HEK293 (cell line): Measurements from ENCODE around the gene SLC24A2.

Experiments used
- CTCF ChIA-PET: fragments of 350-600 bp; formaldehyde crosslinking; extraction: SDS; loops from one replicate; lab custom pipeline; 2021; ENCODE audit warnings: antibody characterized with exemption; lab: Yijun Ruan, JAX
- POLR2A ChIA-PET: fragments of 300-600 bp; formaldehyde crosslinking; extraction: SDS; loops from one replicate; lab custom pipeline; 2020; ENCODE audit warnings: antibody characterized with exemption, inconsistent platforms; lab: Yijun Ruan, JAX
- H3K27ac ChIP-seq: fragments of 200-500 bp; sonication (Bioruptor generic); 2 replicates; pipeline ENCODE4 v1.5.1; 2014; ENCODE audit warnings: low read depth, low read length, control low read depth, inconsistent platforms; ENCODE audit errors: extremely low read depth
- H3K36me3 ChIP-seq, 2 experiments: fragments of 200-500 bp in 1 of 2; sonication (Bioruptor generic) in 1 of 2; 1 replicate in 1 of 2; 2 replicates in 1 of 2; pipeline ENCODE4 v1.5.1; 2014 to 2017; ENCODE audit warnings: inconsistent platforms in 2 of 2, low read length in 2 of 2; ENCODE audit not compliant: control insufficient read depth in 2 of 2, insufficient read depth in 1 of 2
- H3K4me1 ChIP-seq: fragments of 200-500 bp; sonication (Bioruptor generic); 2 replicates; pipeline ENCODE4 v1.5.1; 2014; ENCODE audit warnings: mild to moderate bottlenecking, low read length, inconsistent platforms; ENCODE audit not compliant: control insufficient read depth, insufficient read depth
- H3K4me3 ChIP-seq: 2 replicates; pipeline ENCODE4 v1.5.1; 2011; ENCODE audit warnings: low read depth, mild to moderate bottlenecking, control low read depth, low read length, moderate library complexity
- H3K9me3 ChIP-seq: fragments of 200-500 bp; sonication (Bioruptor generic); 2 replicates; pipeline ENCODE4 v1.5.1; 2014; ENCODE audit warnings: low read depth, low read length, inconsistent platforms; ENCODE audit not compliant: control insufficient read depth, insufficient read depth
- BCL6B ChIP-seq: fragments of 450-650 bp; formaldehyde crosslinking; IDR thresholded peaks from 2 replicates; pipeline ENCODE4 v1.5.1; 2017; ENCODE audit warnings: missing biosample characterization, missing genetic modification characterization
- FEZF1 ChIP-seq: fragments of 450-650 bp; formaldehyde crosslinking; IDR thresholded peaks from 2 replicates; pipeline ENCODE4 v1.5.1; 2016; ENCODE audit warnings: missing biosample characterization, missing genetic modification characterization
- GLIS1 ChIP-seq: fragments of 450-650 bp; formaldehyde crosslinking; IDR thresholded peaks from 2 replicates; pipeline ENCODE4 v1.5.1; 2016; ENCODE audit warnings: missing biosample characterization, missing genetic modification characterization
- GLIS2 ChIP-seq: fragments of 450-650 bp; formaldehyde crosslinking; IDR thresholded peaks from 2 replicates; pipeline ENCODE4 v1.5.1; 2016; ENCODE audit warnings: missing biosample characterization, missing genetic modification characterization
- HOXC10 ChIP-seq: sonication (generic); formaldehyde crosslinking; IDR thresholded peaks from 2 replicates; pipeline ENCODE4 v1.8.1; 2023; ENCODE audit warnings: mild to moderate bottlenecking, missing genetic modification reagents
- KLF16 ChIP-seq: fragments of 450-650 bp; formaldehyde crosslinking; IDR thresholded peaks from 2 replicates; pipeline ENCODE4 v1.5.1; 2017; ENCODE audit warnings: missing biosample characterization, missing genetic modification characterization
- KLF8 ChIP-seq: fragments of 450-650 bp; formaldehyde crosslinking; IDR thresholded peaks from 2 replicates; pipeline ENCODE4 v1.5.1; 2016; ENCODE audit warnings: missing biosample characterization, missing genetic modification characterization
- PRDM10 ChIP-seq: fragments of 450-650 bp; formaldehyde crosslinking; IDR thresholded peaks from 2 replicates; pipeline ENCODE4 v1.5.1; 2016; ENCODE audit warnings: missing biosample characterization, missing genetic modification characterization
- RBAK ChIP-seq: fragments of 450-650 bp; formaldehyde crosslinking; IDR thresholded peaks from 2 replicates; pipeline ENCODE4 v1.5.1; 2016; ENCODE audit warnings: missing biosample characterization, missing genetic modification characterization
- SETDB1 ChIP-seq: IDR thresholded peaks from one replicate; pipeline ENCODE4 v1.6.1; 2017; ENCODE audit warnings: mild to moderate bottlenecking, low read length, moderate library complexity, mixed read lengths; ENCODE audit not compliant: insufficient read length
- ZFP3 ChIP-seq: fragments of 450-650 bp; formaldehyde crosslinking; IDR thresholded peaks from 2 replicates; pipeline ENCODE4 v1.5.1; 2016; ENCODE audit warnings: low read depth, missing biosample characterization, missing genetic modification characterization
- ZNF112 ChIP-seq: fragments of 450-650 bp; formaldehyde crosslinking; IDR thresholded peaks from 2 replicates; pipeline ENCODE4 v1.5.0; 2017; ENCODE audit warnings: missing biosample characterization, missing genetic modification characterization
- ZNF148 ChIP-seq: fragments of 450-650 bp; formaldehyde crosslinking; IDR thresholded peaks from 2 replicates; pipeline ENCODE4 v1.5.0; 2017; ENCODE audit warnings: missing biosample characterization, missing genetic modification characterization, borderline replicate concordance
- ZNF155 ChIP-seq: fragments of 450-650 bp; formaldehyde crosslinking; IDR thresholded peaks from 2 replicates; pipeline ENCODE4 v1.5.1; 2016; ENCODE audit warnings: missing biosample characterization, missing genetic modification characterization
- ZNF157 ChIP-seq: fragments of 450-650 bp; formaldehyde crosslinking; IDR thresholded peaks from 2 replicates; pipeline ENCODE4 v1.5.1; 2016; ENCODE audit warnings: missing biosample characterization, missing genetic modification characterization
- ZNF175 ChIP-seq: fragments of 450-650 bp; formaldehyde crosslinking; IDR thresholded peaks from 2 replicates; pipeline ENCODE4 v1.5.1; 2016; ENCODE audit warnings: missing biosample characterization, missing genetic modification characterization
- ZNF2 ChIP-seq: fragments of 450-650 bp; formaldehyde crosslinking; IDR thresholded peaks from 2 replicates; pipeline ENCODE4 v1.5.1; 2016; ENCODE audit warnings: missing biosample characterization, missing genetic modification characterization
- ZNF202 ChIP-seq: fragments of 450-650 bp; formaldehyde crosslinking; IDR thresholded peaks from 2 replicates; pipeline ENCODE4 v1.5.1; 2016; ENCODE audit warnings: missing biosample characterization, missing genetic modification characterization, borderline replicate concordance
- ZNF248 ChIP-seq: fragments of 450-650 bp; formaldehyde crosslinking; IDR thresholded peaks from 2 replicates; pipeline ENCODE4 v1.5.1; 2017; ENCODE audit warnings: missing biosample characterization, missing genetic modification characterization
- ZNF274 ChIP-seq, 2 experiments: fragments of 200-500 bp in 1 of 2; fragments of 450-650 bp in 1 of 2; sonication (Bioruptor generic) in 1 of 2; formaldehyde crosslinking in 1 of 2; IDR thresholded peaks; 2 replicates each; pipeline versions ENCODE4 v1.5.1 to v1.6.1; 2014 to 2016; ENCODE audit warnings: borderline replicate concordance in 1 of 2, inconsistent platforms in 1 of 2, low read length in 1 of 2, missing biosample characterization in 1 of 2, missing genetic modification characterization in 1 of 2
- ZNF37A ChIP-seq: fragments of 450-650 bp; IDR thresholded peaks from 2 replicates; pipeline ENCODE4 v1.5.1; 2018; ENCODE audit warnings: missing biosample characterization, missing genetic modification characterization
- ZNF558 ChIP-seq: fragments of 450-650 bp; formaldehyde crosslinking; IDR thresholded peaks from 2 replicates; pipeline ENCODE4 v1.5.1; 2016; ENCODE audit warnings: missing biosample characterization, missing genetic modification characterization
- ZNF785 ChIP-seq: fragments of 450-650 bp; formaldehyde crosslinking; IDR thresholded peaks from 2 replicates; pipeline ENCODE4 v1.5.1; 2016; ENCODE audit warnings: missing biosample characterization, missing genetic modification characterization

Gene SLC24A2

GRCh38 chr9:19830796-19831195 is 42.0 kb upstream of the SLC24A2 start (continued):
- TF ChIP-seq ZNF112 (tag by site-specific recombination) (no peak), KLF16 (no peak), ZNF558 (tag by site-specific recombination) (no peak), FEZF1 (tag by site-specific recombination) (no peak), GLIS1 (no peak), RBAK (tag by site-specific recombination) (no peak), GLIS2 (tag by site-specific recombination) (no peak)

- POLR2A ChIA-PET = no interaction called here
- CTCF ChIA-PET = interaction anchor here (0.7 kb wide), 2 partner anchors 16 to 27 kb away, joined by 3 read pairs; no protein-coding TSS in a partner anchor
- Histone ChIP-seq H3K4me1 (no peaks in the 10 kb centered on the region), H3K36me3 (no peaks in the 10 kb centered on the region), H3K9me3 (no peaks in the 10 kb centered on the region), H3K27ac (no peak overlapping the region), H3K4me3 (no peak overlapping the region)
- no peak for TF ChIP-seq HOXC10
Observed at GRCh38 chr9:19828576-19829109, 39.8 kb upstream of the SLC24A2 start.

- ChIA-PET POLR2A (no interaction called here), CTCF (interaction anchor here (0.5 kb wide), 1 partner anchor 106 kb away, joined by 3 read pairs; no protein-coding TSS in a partner anchor)
- TF ChIP-seq ZNF202 (tag by site-specific recombination) = no peak
- peak; percentile 58 for TF ChIP-seq SETDB1
- Histone ChIP-seq H3K4me1 (no peaks in the 10 kb centered on the region), H3K36me3 (no peaks in the 10 kb centered on the region), H3K4me3 (no peak overlapping the region), H3K27ac (no peak overlapping the region), H3K9me3 (no peaks in the 10 kb centered on the region)
Observed at GRCh38 chr9:19816769-19817168, 27.9 kb upstream of the SLC24A2 start.

GRCh38 chr9:19812194-19812593 is 23.4 kb upstream of the SLC24A2 start:
- POLR2A ChIA-PET = no interaction called here
- CTCF ChIA-PET = interaction anchor here (0.7 kb wide), 1 partner anchor 320 kb away, joined by 3 read pairs; no protein-coding TSS in a partner anchor
- no peak overlapping the region for H3K27ac ChIP-seq
- TF ChIP-seq ZNF274 (IDR thresholded peaks at IDR 0.05; ENCODE audit: low read length) (no peak), ZNF274 (tag by site-specific recombination; IDR thresholded peaks at IDR 0.05; ENCODE audit: borderline replicate concordance) (no peak), KLF8 (tag by site-specific recombination) (no peak), ZNF248 (tag by site-specific recombination) (no peak), ZNF37A (no peak), BCL6B (no peak), ZNF785 (no peak), ZFP3 (tag by site-specific recombination) (no peak), ZNF155 (no peak), ZNF2 (no peak), ZNF175 (tag by site-specific recombination) (no peak), ZNF157 (no peak), ZNF148 (tag by site-specific recombination) (no peak), PRDM10 (tag by site-specific recombination) (no peak)
- no peaks in the 10 kb centered on the region for H3K36me3 ChIP-seq
- no peaks in the 10 kb centered on the region for H3K4me1 ChIP-seq
- no peak overlapping the region for H3K4me3 ChIP-seq
- H3K9me3 ChIP-seq = no peaks in the 10 kb centered on the region
